ENCODE data around the gene ORAI3.

- TF ChIP-seq CTCF (IDR thresholded peaks at IDR 0.05; ENCODE audit: poor library complexity, severe bottlenecking) (no peak), TAF1 (IDR thresholded peaks at IDR 0.05; ENCODE audit: low read depth) (no peak), REST (IDR thresholded peaks at IDR 0.05; ENCODE audit: borderline replicate concordance) (no peak), EZH2 (IDR thresholded peaks at IDR 0.05; ENCODE audit: borderline replicate concordance, insufficient read depth, low read length, poor library complexity, severe bottlenecking) (no peak)
Measured at GRCh38 chr16:30907064-30907463, 41.8 kb upstream of the ORAI3 start.
